Stomach (tissue), 9 donors: ENCODE data around the gene RYR1. TPM values are rescaled to one million over a fixed set of nuclear protein-coding genes. Genes with fewer than 3 reads are reported as not detected.

ENCODE experiments used
- DNase-seq, 2 donors: peaks; one replicate each; pipeline versions ENCODE4 v3.0.0 to v3.0.0-alpha.2; 2013 to 2019
- H3K27ac ChIP-seq, 5 donors: fragments of 200-600 bp in 4 of 5; sonication (generic) in 4 of 5; one replicate each; pipeline ENCODE4 v1.5.1; 2013 to 2019; ENCODE audit warnings: mild to moderate bottlenecking in 1 of 5, moderate library complexity in 1 of 5
- H3K27me3 ChIP-seq, 3 donors: fragments of 200-600 bp; sonication (generic); one replicate each; pipeline ENCODE4 v1.5.1; 2017 to 2019; ENCODE audit warnings: mixed run types in 1 of 3
- H3K36me3 ChIP-seq, 4 donors: fragments of 200-600 bp; sonication (generic); 1 replicate in 3 of 4; 2 replicates in 1 of 4; pipeline ENCODE4 v1.5.1; 2016 to 2019
- H3K4me1 ChIP-seq, 4 donors: fragments of 200-600 bp; sonication (generic); one replicate each; pipeline ENCODE4 v1.5.1; 2016 to 2019
- H3K4me3 ChIP-seq, 4 donors: fragments of 200-600 bp; sonication (generic) in 3 of 4; one replicate each; pipeline ENCODE4 v1.5.1; 2016 to 2019; ENCODE audit warnings: mild to moderate bottlenecking in 1 of 4
- H3K9me3 ChIP-seq, 4 donors: fragments of 200-600 bp; sonication (generic); one replicate each; pipeline ENCODE4 v1.5.1; 2016 to 2019
- EP300 ChIP-seq: sonication (generic); formaldehyde crosslinking; IDR thresholded peaks from one replicate; pipeline ENCODE4 v1.6.1; 2017; ENCODE audit warnings: antibody characterized with exemption
- POLR2A ChIP-seq, 4 donors: fragments of 450-650 bp; IDR thresholded peaks; one replicate each; pipeline ENCODE4 v1.6.1; 2016; ENCODE audit warnings: antibody characterized with exemption in 4 of 4, control low read depth in 2 of 4, mild to moderate bottlenecking in 1 of 4, moderate library complexity in 1 of 4
- POLR2AphosphoS5 ChIP-seq, 3 donors: sonication (generic); formaldehyde crosslinking; IDR thresholded peaks; one replicate each; pipeline ENCODE4 v1.6.1; 2016; ENCODE audit warnings: antibody characterized with exemption in 3 of 3
- WGBS, 5 donors: extraction: QIAGEN DNeasy Blood & Tissue Kit in 3 of 5; methylation state at CpG; one replicate each; pipeline versions ENCODE4 v1.1.5 to v1.1.7; 2013 to 2018; 5-methylcytosine and 5-hydroxymethylcytosine counted together
- intact Hi-C: fragments of 100-400 bp; cut with DNase I; formaldehyde crosslinking; loops from one replicate; pipeline ENCODE4 v1.15.1; 2023; ENCODE audit warnings: low total_unique reads
- polyA plus RNA-seq, 3 donors: library from polyadenylated mRNA; stranded (reverse); fragments of 200-250 nt; gene quantifications; one replicate each; pipeline ENCODE4 v1.2.3, GENCODE V29; 2013
- total RNA-seq, 5 donors: library from RNA; depleted of rRNA; stranded (reverse); fragments of >200 nt; gene quantifications; one replicate each; pipeline versions ENCODE4 v1.1.0 to v1.2.3, GENCODE V29; 2014 to 2016
- TF ChIP-seq, protein P1 (sequence below), 7 experiments: fragments of 450-650 bp in 4 of 7; fragments of 200-600 bp in 3 of 7; sonication (generic) in 3 of 7; IDR thresholded peaks; one replicate each; pipeline ENCODE4 v1.5.1; 2016 to 2019; ENCODE audit warnings: antibody characterized with exemption in 7 of 7, control low read depth in 2 of 7, mild to moderate bottlenecking in 1 of 7
- donor health status: healthy with polysubstance abuse.
- donor health status: Bipolar disorder and iron deficiency.
- donor health status: healthy.

The RYR1 gene
- total and polyA plus RNA-seq, 8 donors: under 0.01 to 10.7 (median 1.2) TPM

GRCh38 chr19:38561053-38561606, 127.6 kb downstream of the RYR1 start:
- H3K4me3 ChIP-seq: no peak overlapping the region
- DNase-seq: no peak
- intact Hi-C loops: no loop called here
- peaks cover 7 to 36% (median 16%) of the 10 kb centered on the region in 3 donors for H3K27me3 ChIP-seq
- TF ChIP-seq POLR2A (IDR thresholded peaks at IDR 0.05): no peak
- no peak for TF ChIP-seq EP300
- TF ChIP-seq, protein P1, sequence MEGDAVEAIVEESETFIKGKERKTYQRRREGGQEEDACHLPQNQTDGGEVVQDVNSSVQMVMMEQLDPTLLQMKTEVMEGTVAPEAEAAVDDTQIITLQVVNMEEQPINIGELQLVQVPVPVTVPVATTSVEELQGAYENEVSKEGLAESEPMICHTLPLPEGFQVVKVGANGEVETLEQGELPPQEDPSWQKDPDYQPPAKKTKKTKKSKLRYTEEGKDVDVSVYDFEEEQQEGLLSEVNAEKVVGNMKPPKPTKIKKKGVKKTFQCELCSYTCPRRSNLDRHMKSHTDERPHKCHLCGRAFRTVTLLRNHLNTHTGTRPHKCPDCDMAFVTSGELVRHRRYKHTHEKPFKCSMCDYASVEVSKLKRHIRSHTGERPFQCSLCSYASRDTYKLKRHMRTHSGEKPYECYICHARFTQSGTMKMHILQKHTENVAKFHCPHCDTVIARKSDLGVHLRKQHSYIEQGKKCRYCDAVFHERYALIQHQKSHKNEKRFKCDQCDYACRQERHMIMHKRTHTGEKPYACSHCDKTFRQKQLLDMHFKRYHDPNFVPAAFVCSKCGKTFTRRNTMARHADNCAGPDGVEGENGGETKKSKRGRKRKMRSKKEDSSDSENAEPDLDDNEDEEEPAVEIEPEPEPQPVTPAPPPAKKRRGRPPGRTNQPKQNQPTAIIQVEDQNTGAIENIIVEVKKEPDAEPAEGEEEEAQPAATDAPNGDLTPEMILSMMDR (IDR thresholded peaks at IDR 0.05): no peak
- no peak for TF ChIP-seq POLR2AphosphoS5 (IDR thresholded peaks at IDR 0.05)
- H3K9me3 ChIP-seq: no peaks in the 10 kb centered on the region
- WGBS, 5 donors: 88 to 94% (median 92%) methylated on average over 42 of the region's 42 CpGs
- H3K4me1 ChIP-seq: peaks cover 4 to 7% (median 5%) of the 10 kb centered on the region in 4 donors
- H3K27ac ChIP-seq: no peak overlapping the region
- no peaks in the 10 kb centered on the region for H3K36me3 ChIP-seq

- 71 to 89% (median 86%) methylated on average over 11 of the region's 11 CpGs for WGBS, 5 donors
These were observed 128.2 kb downstream of the RYR1 start for GRCh38 chr19:38561658-38562057.

DNA sequence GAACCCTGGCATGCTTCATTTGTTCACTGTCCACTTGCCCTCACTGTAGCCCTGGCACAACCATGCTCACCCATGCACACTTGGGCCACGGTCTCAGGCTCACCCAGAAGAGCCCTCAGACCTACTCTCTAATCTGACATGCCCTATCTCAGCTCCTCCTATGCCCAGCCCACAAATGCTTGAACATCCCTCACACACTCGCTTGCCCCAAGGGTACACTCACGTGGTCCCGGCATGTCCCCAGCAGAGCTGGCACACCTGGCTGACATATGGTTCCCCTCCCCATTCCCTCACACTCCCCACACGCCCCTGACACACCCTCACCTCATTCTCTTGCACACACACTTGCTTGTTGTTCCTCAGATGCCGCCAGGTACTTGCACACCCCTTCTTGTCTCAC, 128.6 kb downstream of the RYR1 start:
- 45 to 71% (median 64%) methylated on average over 6 of the region's 6 CpGs for WGBS, 5 donors
- TF ChIP-seq EP300 (no peak), POLR2A (IDR thresholded peaks at IDR 0.05) (no peak), POLR2AphosphoS5 (IDR thresholded peaks at IDR 0.05) (no peak)
- TF ChIP-seq, protein P1 (IDR thresholded peaks at IDR 0.05): no peak
- H3K27ac ChIP-seq: no peak overlapping the region
- peaks cover 7 to 45% (median 16%) of the 10 kb centered on the region in 3 donors for H3K27me3 ChIP-seq
- no peak for DNase-seq
- H3K4me1 ChIP-seq: peaks cover 4 to 7% (median 5%) of the 10 kb centered on the region in 4 donors
- H3K36me3 ChIP-seq: no peaks in the 10 kb centered on the region
- H3K9me3 ChIP-seq: no peaks in the 10 kb centered on the region
- H3K4me3 ChIP-seq: no peak overlapping the region
- intact Hi-C loops: no loop called here

More at GRCh38 chr19:38561658-38562057, 128.2 kb downstream of the RYR1 start:
- no peaks in the 10 kb centered on the region for H3K9me3 ChIP-seq
- no peak overlapping the region for H3K4me3 ChIP-seq
- H3K27me3 ChIP-seq: peaks cover 7 to 40% (median 16%) of the 10 kb centered on the region in 3 donors
- no peak for DNase-seq
- intact Hi-C loops: no loop called here
- H3K36me3 ChIP-seq: no peaks in the 10 kb centered on the region
- peaks cover 4 to 7% (median 5%) of the 10 kb centered on the region in 4 donors for H3K4me1 ChIP-seq
- H3K27ac ChIP-seq: no peak overlapping the region
- TF ChIP-seq POLR2AphosphoS5 (IDR thresholded peaks at IDR 0.05) (no peak), POLR2A (IDR thresholded peaks at IDR 0.05) (no peak)
- TF ChIP-seq, protein P1 (IDR thresholded peaks at IDR 0.05): no peak

DNA sequence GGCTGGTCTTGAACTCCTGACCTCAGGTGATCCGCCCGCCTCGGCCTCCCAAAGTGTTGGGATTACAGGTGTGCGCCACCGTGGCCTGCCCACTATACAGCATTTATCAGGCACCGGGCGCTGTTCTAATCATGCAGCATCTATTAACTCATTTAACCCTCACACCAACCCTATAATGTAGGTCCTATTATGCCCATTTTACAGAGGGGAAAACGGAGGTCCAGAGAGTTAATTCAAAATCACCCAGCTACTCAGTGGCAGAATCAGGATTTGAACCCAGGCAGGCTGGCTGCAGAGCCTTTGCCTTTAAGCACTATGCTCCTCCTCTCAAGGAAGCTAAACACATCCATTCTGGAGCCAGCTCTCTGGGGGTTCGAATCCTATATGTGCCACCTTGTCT, 130.0 kb downstream of the RYR1 start:
- Histone ChIP-seq H3K9me3 (no peaks in the 10 kb centered on the region), H3K36me3 (no peaks in the 10 kb centered on the region), H3K4me3 (no peak overlapping the region), H3K27me3 (peaks cover 7 to 57% (median 16%) of the 10 kb centered on the region in 3 donors), H3K4me1 (peaks cover 4 to 7% (median 5%) of the 10 kb centered on the region in 4 donors), H3K27ac (no peak overlapping the region)
- TF ChIP-seq EP300: no peak
- no peak for DNase-seq
- intact Hi-C loops: no loop called here
- WGBS, 5 donors: 91 to 96% (median 93%) methylated on average over 9 of the region's 9 CpGs
